ENCODE results near the gene EIF5AL1.

DNA sequence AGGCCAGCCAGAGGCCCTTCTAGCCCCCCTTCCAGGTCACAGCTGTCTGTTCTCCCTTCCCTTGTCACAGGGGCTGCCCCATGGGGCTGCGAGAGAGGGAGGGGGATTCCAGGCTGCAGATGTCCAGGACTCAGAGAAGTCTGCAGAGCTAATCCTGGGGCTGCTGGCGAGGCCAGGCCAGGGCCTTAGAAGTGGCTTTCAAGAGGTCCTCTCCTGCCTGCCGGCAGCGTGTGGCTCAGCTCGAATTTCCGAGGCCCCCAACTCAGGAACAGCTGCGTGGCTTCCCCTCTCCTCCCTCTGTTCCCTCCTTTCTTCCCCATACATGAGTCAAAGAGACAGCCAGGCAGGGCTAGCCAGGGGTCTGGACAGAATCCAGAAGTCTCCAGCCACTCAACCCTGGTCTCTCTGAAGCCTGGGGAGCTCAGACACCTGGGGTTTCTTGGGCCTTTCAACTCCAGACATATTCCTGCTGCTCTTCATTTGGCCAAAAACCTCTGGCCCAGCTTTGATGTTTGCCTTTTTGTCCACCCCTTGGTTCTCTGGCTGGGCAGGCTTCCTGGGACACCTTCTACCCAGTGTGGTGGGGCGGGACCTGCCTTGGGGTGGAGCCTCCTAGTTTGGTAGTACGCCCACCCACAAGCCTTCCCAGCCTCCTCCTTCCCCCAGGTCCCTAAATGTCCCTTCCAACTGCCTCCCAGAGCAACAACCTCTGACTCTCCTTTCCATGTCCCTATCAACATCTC is 21.8 kb upstream of the EIF5AL1 start:
- TF ChIP-seq, protein P1, sequence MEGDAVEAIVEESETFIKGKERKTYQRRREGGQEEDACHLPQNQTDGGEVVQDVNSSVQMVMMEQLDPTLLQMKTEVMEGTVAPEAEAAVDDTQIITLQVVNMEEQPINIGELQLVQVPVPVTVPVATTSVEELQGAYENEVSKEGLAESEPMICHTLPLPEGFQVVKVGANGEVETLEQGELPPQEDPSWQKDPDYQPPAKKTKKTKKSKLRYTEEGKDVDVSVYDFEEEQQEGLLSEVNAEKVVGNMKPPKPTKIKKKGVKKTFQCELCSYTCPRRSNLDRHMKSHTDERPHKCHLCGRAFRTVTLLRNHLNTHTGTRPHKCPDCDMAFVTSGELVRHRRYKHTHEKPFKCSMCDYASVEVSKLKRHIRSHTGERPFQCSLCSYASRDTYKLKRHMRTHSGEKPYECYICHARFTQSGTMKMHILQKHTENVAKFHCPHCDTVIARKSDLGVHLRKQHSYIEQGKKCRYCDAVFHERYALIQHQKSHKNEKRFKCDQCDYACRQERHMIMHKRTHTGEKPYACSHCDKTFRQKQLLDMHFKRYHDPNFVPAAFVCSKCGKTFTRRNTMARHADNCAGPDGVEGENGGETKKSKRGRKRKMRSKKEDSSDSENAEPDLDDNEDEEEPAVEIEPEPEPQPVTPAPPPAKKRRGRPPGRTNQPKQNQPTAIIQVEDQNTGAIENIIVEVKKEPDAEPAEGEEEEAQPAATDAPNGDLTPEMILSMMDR (IDR thresholded peaks at IDR 0.05), result no peak
- TF ChIP-seq EZH2 (IDR thresholded peaks at IDR 0.05; ENCODE audit: borderline replicate concordance, insufficient read depth, low read depth, low read length, poor library complexity, severe bottlenecking), result no peak
